Daoy (cell line): ENCODE measurements around the gene AKR1B1. TPM values are rescaled to one million over a fixed set of nuclear protein-coding genes. Genes with fewer than 3 reads are reported as not detected.

Source experiments
- DNase-seq: peaks from one replicate; pipeline ENCODE4 v3.0.0-alpha.2; 2015; ENCODE audit warnings: low read depth
- total RNA-seq: library from RNA; depleted of rRNA; stranded (reverse); fragments of >200 nt; shearing (Covaris generic); gene quantifications from 2 replicates; pipeline ENCODE4 v1.2.3, GENCODE V29; 2014; rRNA removed

The AKR1B1 gene
- total RNA-seq, 1 experiment from 2014 or later: 111 TPM

- DNase-seq: no peak
These were observed 39.0 kb downstream of the AKR1B1 start for GRCh38 chr7:134419875-134420274.

- no peak for DNase-seq
These were observed 39.8 kb downstream of the AKR1B1 start for GRCh38 chr7:134419085-134419484.

GRCh38 chr7:134415700-134416099 is 43.2 kb downstream of the AKR1B1 start:
- DNase-seq: no peak

- no peak for DNase-seq
These were observed 44.8 kb downstream of the AKR1B1 start for GRCh38 chr7:134414109-134414508.

GRCh38 chr7:134407311-134407710 is 51.6 kb downstream of the AKR1B1 start:
- DNase-seq: no peak

- no peak for DNase-seq
These were observed 52.5 kb downstream of the AKR1B1 start for GRCh38 chr7:134406431-134406830.

- DNase-seq: no peak
These were observed 53.6 kb downstream of the AKR1B1 start for GRCh38 chr7:134405299-134405698.

GRCh38 chr7:134403062-134403461 is 55.8 kb downstream of the AKR1B1 start:
- no peak for DNase-seq

GRCh38 chr7:134400859-134401258 is 58.0 kb downstream of the AKR1B1 start:
- no peak for DNase-seq

GRCh38 chr7:134396031-134396430 is 62.9 kb downstream of the AKR1B1 start:
- DNase-seq: no peak

GRCh38 chr7:134395604-134396003 is 63.3 kb downstream of the AKR1B1 start:
- DNase-seq: no peak

GRCh38 chr7:134394056-134394455 is 64.8 kb downstream of the AKR1B1 start:
- peak; percentile 48 for DNase-seq

Other genes starting within 250 kb of the AKR1B1 start
- 22.9 and 26.7 TPM in 2 replicates for gene SLC35B4, start 142.2 kb downstream of the AKR1B1 start, total RNA-seq
- 1.3 TPM in 1 of 2 replicates, not detected in the other for gene AKR1B10, start 68.5 kb upstream of the AKR1B1 start, total RNA-seq
- not detected in 2 replicates for gene AKR1B15, start 90.0 kb upstream of the AKR1B1 start, total RNA-seq
- gene BPGM, start 187.8 kb upstream of the AKR1B1 start, total RNA-seq: 68.1 and 71.2 TPM in 2 replicates